Measurements from ENCODE around the gene SDF2L1. TPM values are rescaled to one million over a fixed set of nuclear protein-coding genes. Genes with fewer than 3 reads are reported as not detected.

The SDF2L1 gene
- total and polyA plus RNA-seq, 7 donors = 6.9 to 53.5 (median 13.0) TPM

GRCh38 chr22:21665047-21665851 is 23.1 kb downstream of the SDF2L1 start:
- ATAC-seq (no peak), DNase-seq (no peak)
- Histone ChIP-seq H3K4me3 (peak overlapping the region; percentile 83), H3K4me1 (no peaks in the 10 kb centered on the region), H3K27me3 (ENCODE audit: insufficient read depth in 3 of 3, low read length in 2 of 3) (no peaks in the 10 kb centered on the region), H3K27ac (peak overlapping the region; percentile 95), H3K9me3 (no peaks in the 10 kb centered on the region), H3K36me3 (ENCODE audit: insufficient read depth in 1 of 2, low read depth in 1 of 2) (peaks cover 0 to 12% of the 10 kb centered on the region in 2 donors)
- intact Hi-C loops (cut with DNase I) = no loop called here
- no peak for TF ChIP-seq CTCF (IDR thresholded peaks at IDR 0.05)
- 69 to 74% (median 73%) methylated on average over 26 of the region's 26 CpGs for WGBS, 3 donors

- no peaks in the 10 kb centered on the region for H3K9me3 ChIP-seq
- intact Hi-C loops (cut with DNase I) = no loop called here
- no peak for DNase-seq
- no peak for ATAC-seq
- TF ChIP-seq CTCF (IDR thresholded peaks at IDR 0.05) = no peak
- peak overlapping the region; percentile 83 for H3K4me3 ChIP-seq
- WGBS, 3 donors = 48 to 53% (median 52%) methylated on average over 16 of the region's 16 CpGs
- no peaks in the 10 kb centered on the region for H3K4me1 ChIP-seq
- H3K27ac ChIP-seq = peak overlapping the region; percentile 95
- peaks cover 0 to 27% of the 10 kb centered on the region in 2 donors for H3K36me3 ChIP-seq (ENCODE audit: insufficient read depth in 1 of 2, low read depth in 1 of 2)
- no peaks in the 10 kb centered on the region for H3K27me3 ChIP-seq (ENCODE audit: insufficient read depth in 3 of 3, low read length in 2 of 3)
These were observed 24.7 kb downstream of the SDF2L1 start for GRCh38 chr22:21666786-21667185.

- peaks cover 8 to 49% of the 10 kb centered on the region in 2 donors for H3K36me3 ChIP-seq (ENCODE audit: insufficient read depth in 1 of 2, low read depth in 1 of 2)
- intact Hi-C loops (cut with DNase I) = no loop called here
- DNase-seq = no peak
- TF ChIP-seq CTCF (IDR thresholded peaks at IDR 0.05) = no peak
- ATAC-seq = no peak
- H3K9me3 ChIP-seq = no peaks in the 10 kb centered on the region
- WGBS, 3 donors = 80 to 91% (median 85%) methylated on average over 7 to 9 of the region's 9 CpGs
- H3K4me3 ChIP-seq = no peak overlapping the region
- H3K27ac ChIP-seq = no peak overlapping the region
- no peaks in the 10 kb centered on the region for H3K4me1 ChIP-seq
- H3K27me3 ChIP-seq (ENCODE audit: insufficient read depth in 3 of 3, low read length in 2 of 3) = no peaks in the 10 kb centered on the region
These were observed 26.9 kb downstream of the SDF2L1 start for GRCh38 chr22:21669026-21669425.

GRCh38 chr22:21672107-21672629 is 30.1 kb downstream of the SDF2L1 start:
- DNase-seq (no peak), ATAC-seq (no peak)
- Histone ChIP-seq H3K4me3 (no peak overlapping the region), H3K27me3 (ENCODE audit: insufficient read depth in 3 of 3, low read length in 2 of 3) (no peaks in the 10 kb centered on the region), H3K9me3 (no peaks in the 10 kb centered on the region), H3K36me3 (ENCODE audit: insufficient read depth in 1 of 2, low read depth in 1 of 2) (peaks cover 8 to 69% of the 10 kb centered on the region in 2 donors), H3K4me1 (no peaks in the 10 kb centered on the region), H3K27ac (no peak overlapping the region)
- WGBS, 3 donors = 79 to 89% (median 83%) methylated on average over 6 of the region's 6 CpGs
- TF ChIP-seq CTCF (IDR thresholded peaks at IDR 0.05) = no peak
- intact Hi-C loops (cut with DNase I) = no loop called here
